SW480 (cell line): Measurements from ENCODE around the gene RAB3C.
"Not testable (repeated sequence)": the region's sequence is repeated elsewhere in the genome, so short reads cannot be mapped to it uniquely, and the experiment has no call there.

ENCODE experiments used
- DNase-seq: peaks from one replicate; pipeline ENCODE4 v3.0.0-alpha.2; 2016; ENCODE audit warnings: low spot score

Gene RAB3C

DNA sequence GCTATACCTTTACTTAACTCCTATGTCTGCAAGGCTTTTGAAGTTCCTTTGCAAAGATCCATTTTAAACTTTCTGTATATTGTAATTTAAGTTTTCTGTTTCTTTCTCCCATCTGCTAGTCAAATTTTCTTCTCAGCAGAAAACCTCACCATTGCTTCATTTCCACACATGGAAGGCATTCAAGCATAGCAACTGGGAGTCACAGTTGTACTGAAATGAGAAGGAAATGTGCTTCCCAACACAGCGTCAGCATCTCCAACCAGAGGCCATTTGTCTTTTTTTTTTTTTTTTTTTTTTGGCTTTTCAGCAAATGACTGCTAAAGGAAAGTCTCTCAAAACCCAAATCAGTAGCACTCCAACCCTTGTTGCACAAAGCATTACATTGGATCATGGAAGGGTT is 92.5 kb downstream of the RAB3C start:
- no peak for DNase-seq

GRCh38 chr5:58677650-58678049 is 94.8 kb downstream of the RAB3C start:
- DNase-seq: no peak

GRCh38 chr5:58680503-58680902 is 97.6 kb downstream of the RAB3C start:
- no peak for DNase-seq

GRCh38 chr5:58681943-58682342 is 99.1 kb downstream of the RAB3C start:
- DNase-seq: no peak

GRCh38 chr5:58683567-58683966 is 100.7 kb downstream of the RAB3C start:
- no peak for DNase-seq

DNA sequence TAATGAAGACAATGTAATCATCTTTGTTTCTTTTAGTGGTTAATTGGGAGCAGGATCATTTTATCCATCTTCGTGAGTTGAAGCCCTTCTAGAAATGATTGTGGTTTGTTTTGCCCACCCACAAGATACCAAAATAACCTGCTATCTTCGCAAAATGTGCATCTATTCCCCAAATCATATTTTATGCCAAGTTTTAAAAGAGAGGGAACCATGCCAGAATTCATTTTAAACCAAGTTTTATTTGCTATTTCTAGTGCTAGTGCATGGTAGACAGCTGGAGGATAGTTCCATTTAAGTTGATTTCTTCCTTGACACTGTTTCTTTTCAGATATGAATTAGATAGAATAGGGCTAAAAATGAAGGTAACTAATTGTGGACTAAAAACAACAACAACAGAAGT is 104.2 kb downstream of the RAB3C start:
- no peak for DNase-seq

GRCh38 chr5:58687595-58687994 is 104.7 kb downstream of the RAB3C start:
- no peak for DNase-seq

DNA sequence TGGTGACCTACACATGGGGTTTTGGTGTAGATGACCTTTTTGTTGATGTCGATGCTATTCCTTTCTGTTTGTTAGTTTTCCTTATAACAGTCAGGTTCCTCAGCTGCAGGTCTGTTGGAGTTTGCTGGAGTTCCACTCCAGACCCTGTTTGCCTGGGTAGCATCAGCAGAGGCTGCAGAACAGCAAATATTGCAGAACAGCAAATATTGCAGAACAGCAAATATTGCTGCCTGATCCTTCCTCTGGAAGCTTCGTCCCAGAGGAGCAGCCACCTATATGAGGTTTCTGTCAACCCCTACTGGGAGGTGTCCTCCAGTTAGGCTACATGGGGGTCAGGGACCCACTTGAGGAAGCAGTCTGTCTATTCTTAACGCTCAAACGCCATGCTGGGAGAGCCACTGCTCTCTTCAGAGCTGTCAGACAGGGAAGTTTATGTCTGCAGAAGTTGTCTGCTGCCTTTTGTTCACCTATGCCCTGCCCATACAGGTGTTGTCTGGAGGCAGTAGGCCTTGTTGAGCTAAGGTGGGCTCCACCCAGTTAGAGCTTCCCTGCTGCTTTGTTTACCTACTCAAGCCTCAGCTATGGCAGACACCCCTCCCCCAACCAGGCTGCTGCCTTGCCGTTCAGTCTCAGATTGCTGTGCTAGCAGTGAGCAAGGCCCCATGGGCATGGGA is 116.3 kb downstream of the RAB3C start:
- DNase-seq: not testable (repeated sequence)

GRCh38 chr5:58699762-58700118 is 116.9 kb downstream of the RAB3C start:
- DNase-seq: no peak

DNA sequence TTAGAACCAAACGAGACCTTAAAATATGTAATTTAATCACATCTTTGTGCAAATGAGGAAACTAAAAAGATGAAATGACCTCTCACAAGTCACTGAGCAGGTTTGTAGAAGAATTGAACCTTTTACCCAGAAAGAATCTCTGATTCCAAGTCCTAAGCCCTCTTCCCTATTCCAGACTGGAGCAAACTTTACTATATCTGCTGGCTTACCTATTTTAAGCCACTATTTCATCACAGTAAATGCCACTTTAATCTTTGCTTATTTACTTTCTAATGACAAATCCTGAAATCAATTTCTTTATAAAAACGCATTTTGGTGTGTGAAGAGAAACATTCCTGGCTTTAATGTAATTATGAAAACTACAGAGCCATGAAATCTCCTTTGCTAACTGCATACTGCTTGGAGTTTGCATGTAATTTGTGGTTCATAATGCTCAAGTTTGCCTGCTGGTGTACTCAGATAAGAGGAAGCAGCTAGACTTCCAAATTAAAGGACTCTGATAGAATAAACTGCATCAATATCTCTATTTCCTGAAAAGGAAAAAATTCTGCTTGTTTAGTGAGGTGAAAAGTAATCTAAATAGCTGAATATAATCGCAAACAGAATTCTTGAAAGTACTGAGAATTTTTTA is 121.2 kb downstream of the RAB3C start:
- DNase-seq: no peak

- no peak for DNase-seq
Observed at GRCh38 chr5:58706736-58707135, 123.9 kb downstream of the RAB3C start.

DNA sequence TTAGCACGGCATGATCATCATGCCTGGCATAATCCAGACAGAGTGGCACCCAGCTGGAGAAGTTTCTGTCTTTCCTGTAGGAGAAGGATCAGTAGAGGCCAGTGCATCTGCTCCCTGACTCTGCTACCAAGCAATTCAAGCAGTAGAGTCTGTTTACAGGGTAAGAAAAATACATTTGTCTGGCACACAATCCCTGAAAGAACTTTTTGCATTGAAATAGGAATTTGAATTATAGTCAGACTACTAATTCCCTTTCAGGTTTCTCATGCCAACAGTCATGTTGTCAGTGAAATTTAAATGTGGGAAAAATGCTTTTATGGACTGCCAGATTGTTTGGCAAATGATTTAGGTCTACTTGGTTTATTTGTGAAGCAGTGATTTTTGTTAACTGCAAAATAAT is 125.6 kb downstream of the RAB3C start:
- DNase-seq: no peak

DNA sequence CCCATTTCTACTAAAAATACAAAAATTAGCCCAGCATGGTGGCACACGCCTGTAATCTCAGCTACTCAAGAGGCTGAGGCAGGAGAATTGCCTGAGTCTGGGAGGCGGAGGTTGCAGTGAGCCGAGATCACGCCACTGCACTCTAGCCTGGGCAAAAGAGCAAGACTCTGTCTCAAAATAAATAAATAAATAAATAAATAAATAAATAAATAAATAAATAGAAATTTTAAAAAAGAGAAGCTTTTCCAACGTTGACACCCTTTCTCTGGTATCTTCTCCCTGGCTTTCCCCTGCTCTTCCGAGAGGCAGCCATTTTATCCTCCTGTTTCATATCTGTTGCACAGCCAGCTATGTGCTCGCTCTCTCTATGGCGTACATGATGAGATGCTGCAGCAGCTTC is 127.5 kb downstream of the RAB3C start:
- not testable (repeated sequence) for DNase-seq

GRCh38 chr5:58710871-58711270 is 128.0 kb downstream of the RAB3C start:
- no peak for DNase-seq

DNA sequence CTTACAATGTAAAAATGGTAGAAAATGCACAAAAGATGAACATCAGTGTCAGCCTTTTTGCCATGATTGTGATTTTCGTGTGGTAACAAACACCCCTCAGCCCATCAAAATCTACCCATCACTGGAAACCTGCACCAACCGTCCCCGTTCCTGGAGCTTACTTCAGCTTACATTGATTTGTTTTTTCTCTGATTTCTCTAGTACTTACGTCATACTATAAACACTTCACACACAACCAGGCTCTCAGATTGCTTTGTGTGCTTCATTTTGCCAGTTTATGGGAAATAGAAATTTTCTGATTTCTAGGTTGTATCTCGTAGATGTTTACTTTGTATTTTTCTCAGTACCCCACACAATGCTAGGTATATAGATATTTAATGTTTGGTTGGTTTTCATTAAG is 129.1 kb downstream of the RAB3C start:
- no peak for DNase-seq

- DNase-seq: no peak
Observed at GRCh38 chr5:58714046-58714445, 131.2 kb downstream of the RAB3C start.

DNA sequence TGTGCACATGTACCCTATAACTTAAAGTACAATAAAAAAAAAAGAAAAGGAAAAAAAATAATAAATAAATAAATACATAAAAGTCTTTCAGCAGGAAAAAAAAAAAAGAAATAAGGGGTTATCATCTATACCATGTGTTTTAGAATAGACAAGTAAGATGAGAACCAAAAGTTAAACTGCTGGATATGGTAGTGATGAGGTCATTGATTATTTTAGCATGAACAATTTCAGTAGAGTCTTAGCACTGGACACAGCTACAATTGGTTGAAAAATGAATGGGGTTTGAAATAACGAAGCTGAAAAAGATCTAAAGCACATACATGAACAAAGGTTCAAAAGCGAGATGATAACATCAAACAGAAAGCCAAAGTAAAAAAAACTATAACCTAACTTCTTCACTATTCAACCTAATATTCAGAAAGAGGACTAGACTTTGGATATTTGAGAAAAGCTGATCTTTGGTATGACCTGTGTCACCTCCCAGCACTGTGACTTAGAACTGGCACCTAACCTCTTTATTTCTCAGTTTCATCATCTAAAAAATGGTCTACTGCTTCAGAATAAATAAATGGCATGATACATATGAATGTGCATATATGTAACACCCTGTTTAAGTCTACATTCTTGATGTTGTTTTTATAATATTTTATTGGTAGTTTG is 133.3 kb downstream of the RAB3C start:
- DNase-seq: no peak

DNA sequence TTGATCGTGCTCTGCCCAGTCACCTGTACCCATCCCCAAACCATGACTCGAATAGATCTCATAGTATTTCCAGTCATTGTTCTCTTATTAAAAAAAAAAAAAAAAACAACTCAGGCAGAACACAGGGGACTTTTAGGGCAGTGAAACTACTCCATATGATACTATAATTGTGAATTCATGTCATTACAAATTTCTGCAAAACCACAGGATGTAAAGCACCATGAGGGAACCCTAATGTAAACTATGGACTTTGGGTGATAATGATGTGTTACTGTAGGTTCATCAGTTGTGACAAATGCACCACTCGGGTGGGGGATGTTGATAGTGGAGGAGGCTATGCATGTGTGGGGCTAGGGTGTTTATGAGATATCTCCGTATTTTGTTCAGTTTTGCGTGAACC is 133.8 kb downstream of the RAB3C start:
- DNase-seq: no peak

- DNase-seq: no peak
Observed at GRCh38 chr5:58717303-58718007, 134.6 kb downstream of the RAB3C start.

GRCh38 chr5:58718269-58718978 is 135.5 kb downstream of the RAB3C start:
- no peak for DNase-seq

DNA sequence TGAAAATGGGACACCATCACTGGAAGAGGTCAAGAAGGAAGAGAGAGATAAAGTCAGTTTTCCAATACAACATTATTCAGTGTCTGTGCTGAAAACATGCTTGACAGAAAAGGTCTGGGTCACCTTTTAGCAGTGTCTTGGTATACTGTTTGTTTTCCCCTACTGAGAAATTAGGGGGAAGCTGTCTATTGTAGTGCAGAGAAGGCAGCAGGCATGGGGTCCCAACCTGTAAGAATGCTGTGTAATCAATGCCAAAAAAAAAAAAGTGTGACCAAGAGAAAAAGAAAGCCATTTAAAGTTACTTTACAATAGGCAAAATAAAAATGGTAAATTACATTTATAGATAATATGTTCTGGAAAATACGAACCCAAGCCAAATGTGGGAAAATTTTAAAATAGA is 139.3 kb downstream of the RAB3C start:
- no peak for DNase-seq

DNA sequence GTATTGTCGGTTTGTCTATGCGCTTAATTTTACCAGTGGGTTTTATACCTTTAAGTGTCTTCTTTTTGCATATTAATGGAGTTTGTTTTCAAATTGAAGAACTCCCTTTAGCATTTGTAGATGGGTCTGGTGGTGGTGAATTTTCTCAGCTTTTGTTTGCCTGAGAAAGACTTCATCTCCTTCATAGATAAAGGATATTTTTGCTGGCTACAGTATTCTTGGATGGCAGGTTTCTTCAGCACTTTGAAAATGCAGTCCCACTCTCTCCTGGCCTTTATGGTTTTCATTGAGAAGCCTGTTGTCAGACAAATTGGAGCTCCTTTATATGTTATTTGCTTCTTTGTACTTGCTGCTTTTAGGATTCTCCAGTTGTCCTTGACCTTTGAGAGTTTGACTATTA is 142.1 kb downstream of the RAB3C start:
- DNase-seq: no peak
